SK-N-SH (cell line): ENCODE measurements around the gene PCNX2. TPM values are rescaled to one million over a fixed set of nuclear protein-coding genes. Genes with fewer than 3 reads are reported as not detected.

Experiments used
- CTCF ChIA-PET: fragments of 300-600, 350-600 bp; formaldehyde crosslinking; extraction: SDS; loops from one replicate; lab custom pipeline; 2021; lab: Yijun Ruan, JAX
- POLR2A ChIA-PET: fragments of 350-600 bp; sonication (Branson Sonifier 250); formaldehyde crosslinking; extraction: SDS; loops from one replicate; lab custom pipeline; 2020; ENCODE audit warnings: antibody characterized with exemption, inconsistent platforms; lab: Yijun Ruan, JAX
- DNase-seq: peaks from one replicate; pipeline ENCODE4 v3.0.0; 2012
- H2AFZ ChIP-seq: fragments of 200-600 bp; sonication (generic); 2 replicates; pipeline ENCODE4 v1.8.1; 2016; ENCODE audit warnings: antibody characterized with exemption, mild to moderate bottlenecking, low read depth
- H3F3A ChIP-seq: fragments of 200-600 bp; sonication (generic); replicated peaks from 2 replicates; pipeline ENCODE3; 2016; ENCODE audit warnings: antibody characterized with exemption, mild to moderate bottlenecking; ENCODE audit not compliant: insufficient read depth
- H3K27ac ChIP-seq, 2 experiments: fragments of 200-500 bp in 1 of 2; fragments of 200-600 bp in 1 of 2; sonication (Bioruptor generic) in 1 of 2; sonication (generic), shearing (Covaris generic) in 1 of 2; 2 replicates each; pipeline versions ENCODE4 v1.5.1 to v1.6.1; 2014 to 2016; ENCODE audit warnings: low read depth in 2 of 2, inconsistent platforms in 1 of 2, low read length in 1 of 2, mild to moderate bottlenecking in 1 of 2, mixed read lengths in 1 of 2
- H3K27me3 ChIP-seq: fragments of 200-600 bp; sonication (generic), shearing (Covaris generic); 2 replicates; pipeline ENCODE4 v1.6.1; 2016; ENCODE audit warnings: mixed run types; ENCODE audit not compliant: insufficient read depth
- H3K36me3 ChIP-seq, 2 experiments: fragments of 200-500 bp in 1 of 2; fragments of 200-600 bp in 1 of 2; sonication (Bioruptor generic) in 1 of 2; sonication (generic) in 1 of 2; replicated peaks in 1 of 2; 2 replicates each; pipeline versions ENCODE3 to v1.5.1; 2014 to 2016; ENCODE audit warnings: low read length in 1 of 2, mild to moderate bottlenecking in 1 of 2; ENCODE audit not compliant: insufficient read depth in 2 of 2, control insufficient read depth in 1 of 2
- H3K4me1 ChIP-seq, 2 experiments: fragments of 200-500 bp in 1 of 2; fragments of 200-600 bp in 1 of 2; sonication (Bioruptor generic) in 1 of 2; sonication (generic), shearing (Covaris generic) in 1 of 2; 2 replicates each; pipeline versions ENCODE4 v1.5.1 to v1.6.1; 2014 to 2016; ENCODE audit warnings: low read depth in 1 of 2, low read length in 1 of 2, mixed run types in 1 of 2; ENCODE audit not compliant: insufficient read depth in 2 of 2, control insufficient read depth in 1 of 2
- H3K4me2 ChIP-seq: fragments of 200-600 bp; sonication (generic), shearing (Covaris generic); 2 replicates; pipeline ENCODE4 v1.6.1; 2017; ENCODE audit warnings: mixed run types
- H3K4me3 ChIP-seq, 2 experiments: fragments of 200-500 bp in 1 of 2; fragments of 200-600 bp in 1 of 2; sonication (Bioruptor generic) in 1 of 2; sonication (generic), shearing (Covaris generic) in 1 of 2; 2 replicates each; pipeline versions ENCODE4 v1.5.1 to v1.8.1; 2014 to 2016; ENCODE audit warnings: low read depth in 2 of 2, inconsistent platforms in 1 of 2, low read length in 1 of 2, mild to moderate bottlenecking in 1 of 2, mixed read lengths in 1 of 2, moderate library complexity in 1 of 2
- H3K79me2 ChIP-seq: fragments of 200-600 bp; sonication (generic); 2 replicates; pipeline ENCODE4 v1.8.1; 2017; ENCODE audit warnings: mild to moderate bottlenecking; ENCODE audit not compliant: insufficient read depth
- H3K9ac ChIP-seq: fragments of 200-600 bp; sonication (generic); 2 replicates; pipeline ENCODE4 v1.6.1; 2017; ENCODE audit warnings: mixed run types
- H3K9me2 ChIP-seq: fragments of 200-600 bp; sonication (generic); 2 replicates; pipeline ENCODE4 v1.6.1; 2017; ENCODE audit warnings: mixed run types
- H3K9me3 ChIP-seq: fragments of 200-600 bp; sonication (generic); 2 replicates; pipeline ENCODE4 v1.6.1; 2017; ENCODE audit warnings: mixed run types, mild to moderate bottlenecking, moderate library complexity
- H4K20me1 ChIP-seq: fragments of 200-600 bp; sonication (generic); 2 replicates; pipeline ENCODE4 v1.6.1; 2017; ENCODE audit warnings: mild to moderate bottlenecking, mixed run types; ENCODE audit not compliant: insufficient read depth
- MEF2A ChIP-seq: IDR thresholded peaks from 2 replicates; pipeline ENCODE4 v1.4.0; 2012; ENCODE audit warnings: low read depth, borderline replicate concordance
- RAD21 ChIP-seq: IDR thresholded peaks from 2 replicates; pipeline ENCODE4 v1.6.1; 2012; ENCODE audit warnings: mild to moderate bottlenecking, low read length
- RCOR1 ChIP-seq: fragments of 150-350 bp; IDR thresholded peaks from 2 replicates; pipeline ENCODE4 v1.6.1; 2017; ENCODE audit warnings: antibody characterized with exemption, low read length
- REST ChIP-seq: IDR thresholded peaks from 2 replicates; pipeline ENCODE4 v1.6.1; 2012; ENCODE audit warnings: mild to moderate bottlenecking, low read depth, low read length, moderate library complexity
- SMC3 ChIP-seq: IDR thresholded peaks from 2 replicates; pipeline ENCODE4 v1.6.1; 2012; ENCODE audit warnings: low read depth, low read length, improper control_type of control experiment
- WGBS: methylation state at CpG from one replicate; pipeline ENCODE4 v1.1.6; 2017; ENCODE audit warnings: low lambda C conversion rate; 5-methylcytosine and 5-hydroxymethylcytosine counted together
- polyA plus RNA-seq, 3 experiments: library from polyadenylated mRNA; depleted of rRNA; stranded (reverse); fragments of >200 nt; gene quantifications; 2 replicates each; pipeline ENCODE4 v1.2.3, GENCODE V29; 2012
- TF ChIP-seq, protein P1 (sequence below): IDR thresholded peaks from 2 replicates; pipeline ENCODE4 v1.4.0; 2012; ENCODE audit warnings: low read depth, borderline replicate concordance

The PCNX2 gene
- polyA plus RNA-seq, 1 of the 3 experiments (the other 2 are of a cell fraction): 10.6 TPM

DNA sequence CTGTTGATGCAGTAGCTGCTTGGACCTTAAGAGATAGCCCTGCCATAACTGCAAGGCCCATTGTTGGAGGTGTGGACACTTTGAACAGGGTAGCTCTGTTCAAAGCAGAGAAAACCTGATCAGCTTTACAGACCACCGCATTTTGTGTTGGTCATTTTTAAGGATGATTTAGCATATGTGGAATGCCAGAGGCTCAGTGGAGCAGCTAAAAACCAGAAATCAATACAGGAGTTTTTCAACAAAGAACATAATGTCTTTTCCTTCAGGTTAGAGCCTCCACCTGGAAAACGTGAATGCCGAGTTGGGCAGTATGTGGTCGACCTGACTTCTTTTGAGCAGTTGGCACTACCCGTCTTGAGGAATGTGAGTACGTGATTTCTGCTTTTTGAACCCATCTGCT is 339.4 kb downstream of the PCNX2 start:
- no peaks in the 10 kb centered on the region for H3K9me2 ChIP-seq
- no peaks in the 10 kb centered on the region for H3F3A ChIP-seq
- no peak overlapping the region for H2AFZ ChIP-seq
- H3K4me1 ChIP-seq: peaks cover 0 to 12% of the 10 kb centered on the region in 2 experiments; a peak in 3 of 4 replicates
- H3K79me2 ChIP-seq: peaks cover 4% of the 10 kb centered on the region; the same call in 1 of the 2 replicates
- no peak overlapping the region for H3K4me3 ChIP-seq
- TF ChIP-seq, protein P1, sequence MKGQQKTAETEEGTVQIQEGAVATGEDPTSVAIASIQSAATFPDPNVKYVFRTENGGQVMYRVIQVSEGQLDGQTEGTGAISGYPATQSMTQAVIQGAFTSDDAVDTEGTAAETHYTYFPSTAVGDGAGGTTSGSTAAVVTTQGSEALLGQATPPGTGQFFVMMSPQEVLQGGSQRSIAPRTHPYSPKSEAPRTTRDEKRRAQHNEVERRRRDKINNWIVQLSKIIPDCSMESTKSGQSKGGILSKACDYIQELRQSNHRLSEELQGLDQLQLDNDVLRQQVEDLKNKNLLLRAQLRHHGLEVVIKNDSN: no peak
- TF ChIP-seq RCOR1 (no peak), SMC3 (no peak), REST (no peak), RAD21 (no peak)
- ChIA-PET POLR2A (no interaction called here), CTCF (interaction anchor here (1.4 kb wide), 1 partner anchor 8 kb away, joined by 4 read pairs; no protein-coding TSS in a partner anchor)
- 93% methylated on average over 6 of the region's 6 CpGs for WGBS
- DNase-seq: no peak
- no peak overlapping the region for H3K9ac ChIP-seq
- H3K27me3 ChIP-seq: no peaks in the 10 kb centered on the region
- H3K27ac ChIP-seq: no peak overlapping the region
- peaks cover 24 to 39% of the 10 kb centered on the region in 2 experiments for H3K36me3 ChIP-seq
- no peak overlapping the region for H3K4me2 ChIP-seq
- no peaks in the 10 kb centered on the region for H3K9me3 ChIP-seq
- H4K20me1 ChIP-seq: no peaks in the 10 kb centered on the region

DNA sequence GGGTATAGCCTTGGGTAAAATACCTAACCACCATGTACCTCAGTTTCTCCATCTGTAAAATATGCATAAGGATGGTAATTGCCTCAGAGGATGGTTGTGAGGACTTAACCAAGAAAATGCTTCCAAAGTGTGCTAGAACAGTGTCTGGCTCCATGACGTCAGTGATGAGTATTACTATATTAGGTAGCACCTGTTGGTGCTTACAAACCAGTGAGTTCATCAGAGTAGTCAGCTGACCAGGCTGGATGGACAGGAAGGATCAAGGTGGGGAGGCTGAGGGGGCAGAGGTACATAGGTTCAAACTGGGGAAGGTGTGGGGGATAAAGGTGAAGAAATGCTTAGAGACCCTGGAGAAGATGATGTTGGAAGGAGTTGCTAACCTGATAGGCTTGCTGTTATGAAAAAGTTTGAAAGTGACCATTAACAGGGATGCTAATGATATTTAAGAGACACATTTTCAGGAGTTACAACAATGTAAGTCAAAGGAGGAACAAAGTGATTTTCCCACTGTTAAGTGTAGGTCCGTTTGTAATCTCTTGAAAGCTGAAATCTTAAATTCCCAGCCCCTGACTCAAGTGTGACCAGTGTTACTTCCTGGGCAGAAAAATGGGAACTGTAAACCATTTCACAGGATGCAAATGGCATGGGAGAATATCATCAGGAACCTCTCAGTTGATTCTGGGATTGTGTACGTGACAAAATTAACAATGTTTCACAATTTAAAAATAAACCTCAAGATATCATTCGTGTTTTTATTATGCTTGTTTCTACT is 340.7 kb downstream of the PCNX2 start:
- no peaks in the 10 kb centered on the region for H4K20me1 ChIP-seq
- H3K4me3 ChIP-seq: no peak overlapping the region
- peaks cover 24 to 34% of the 10 kb centered on the region in 2 experiments for H3K36me3 ChIP-seq
- peaks cover 4% of the 10 kb centered on the region; the same call in 1 of the 2 replicates for H3K79me2 ChIP-seq
- WGBS: 91% methylated on average over 4 of the region's 4 CpGs
- no peak overlapping the region for H3K4me2 ChIP-seq
- H2AFZ ChIP-seq: no peak overlapping the region
- TF ChIP-seq MEF2A: no peak
- no peak for TF ChIP-seq RCOR1
- ChIA-PET POLR2A (no interaction called here), CTCF (interaction anchor here (1.4 to 3.5 kb wide), 2 partner anchors 10 to 24 kb away, joined by 4 to 15 read pairs; no protein-coding TSS in a partner anchor)
- H3K27me3 ChIP-seq: no peaks in the 10 kb centered on the region
- no peaks in the 10 kb centered on the region for H3K9me2 ChIP-seq
- no peak overlapping the region for H3K27ac ChIP-seq
- no peaks in the 10 kb centered on the region for H3F3A ChIP-seq
- no peaks in the 10 kb centered on the region for H3K9me3 ChIP-seq
- DNase-seq: no peak
- peaks cover 0 to 14% of the 10 kb centered on the region in 2 experiments; a peak in 3 of 4 replicates for H3K4me1 ChIP-seq
- no peak overlapping the region for H3K9ac ChIP-seq
